Activated CD4-positive, alpha-beta T cell treated with anti-CD3 and anti-CD28 coated beads, Interleukin-2, amount 50 U/mL, for 24 hours (primary cell): ENCODE results near the gene C19orf47.

ENCODE experiments used
- DNase-seq, 2 donors: peaks; one replicate each; pipeline ENCODE4 v3.0.0-alpha.2; 2020; ENCODE audit warnings: low read depth in 1 of 2, low spot score in 1 of 2

C19orf47 gene, protein sequence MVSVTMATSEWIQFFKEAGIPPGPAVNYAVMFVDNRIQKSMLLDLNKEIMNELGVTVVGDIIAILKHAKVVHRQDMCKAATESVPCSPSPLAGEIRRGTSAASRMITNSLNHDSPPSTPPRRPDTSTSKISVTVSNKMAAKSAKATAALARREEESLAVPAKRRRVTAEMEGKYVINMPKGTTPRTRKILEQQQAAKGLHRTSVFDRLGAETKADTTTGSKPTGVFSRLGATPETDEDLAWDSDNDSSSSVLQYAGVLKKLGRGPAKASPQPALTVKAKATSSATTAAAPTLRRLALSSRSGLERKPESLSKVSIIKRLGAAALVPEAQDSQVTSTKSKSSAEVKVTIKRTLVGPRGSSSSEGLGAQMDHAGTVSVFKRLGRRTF

DNA sequence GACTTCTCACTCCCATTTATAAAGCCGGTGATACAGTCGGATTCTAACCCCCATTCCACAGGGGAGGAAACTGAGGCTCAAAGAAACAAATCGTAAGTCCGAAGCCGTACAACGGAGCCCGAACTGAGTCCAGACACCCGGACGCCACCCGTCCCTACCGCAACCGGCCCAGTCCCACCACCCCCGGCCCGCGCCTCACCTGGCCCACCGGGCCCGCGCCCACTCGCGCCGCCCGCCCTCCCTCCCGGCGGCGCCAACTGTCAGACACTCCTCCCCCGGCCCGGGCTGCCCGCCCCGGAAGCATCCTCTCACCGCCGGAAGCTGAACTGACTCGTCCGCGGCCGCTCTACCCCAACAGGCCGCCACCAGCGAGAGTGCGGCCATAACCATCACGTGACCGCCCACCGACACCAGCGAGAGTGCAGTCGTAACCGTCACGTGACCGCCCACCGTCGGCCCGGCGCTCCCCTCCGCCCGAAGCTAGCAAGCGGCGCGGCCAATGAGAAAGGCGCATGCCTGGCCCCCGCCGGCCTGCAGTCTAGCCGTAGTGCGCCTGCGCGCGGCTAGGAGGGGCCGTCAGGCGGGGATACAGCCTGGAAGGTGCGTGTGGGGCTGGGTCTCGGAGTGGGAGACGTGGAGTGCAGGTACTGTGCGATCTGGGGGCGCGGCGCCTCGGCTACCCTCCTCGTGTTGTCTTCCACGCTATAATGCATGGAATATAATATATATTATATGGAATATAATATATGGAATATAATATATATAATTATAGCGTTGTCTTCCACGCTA is at the start of gene C19orf47, which contains the start of gene PLD3:
TSS of gene C19orf47 (minus strand) at position 273 of the 789 bp plus-strand sequence. CDS start 6,540 bp downstream, outside the sequence.
TSS of gene PLD3 (plus strand) at position 571 of the 789 bp plus-strand sequence. CDS start 17,789 bp downstream, outside the sequence.
- peak; percentile 94 to 99 for DNase-seq

DNA sequence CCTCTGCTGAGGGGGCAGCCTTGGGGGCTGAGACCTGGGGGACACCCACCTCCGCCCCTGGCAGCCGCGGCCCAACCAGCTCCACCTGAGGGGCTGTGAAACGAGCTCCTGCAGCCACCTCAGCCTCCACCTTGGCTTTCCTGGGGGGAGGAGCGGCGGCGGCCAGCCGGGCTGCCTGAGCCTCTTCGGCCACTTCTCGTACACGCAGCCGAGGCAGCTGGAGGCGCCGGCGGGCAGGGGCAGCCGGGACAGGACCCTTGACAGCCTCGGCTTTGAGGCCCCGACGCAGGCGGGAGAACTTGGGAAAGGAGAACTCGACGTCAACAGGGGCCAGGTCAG is 49.3 kb upstream of the C19orf47 start:
- DNase-seq, result no peak

DNA sequence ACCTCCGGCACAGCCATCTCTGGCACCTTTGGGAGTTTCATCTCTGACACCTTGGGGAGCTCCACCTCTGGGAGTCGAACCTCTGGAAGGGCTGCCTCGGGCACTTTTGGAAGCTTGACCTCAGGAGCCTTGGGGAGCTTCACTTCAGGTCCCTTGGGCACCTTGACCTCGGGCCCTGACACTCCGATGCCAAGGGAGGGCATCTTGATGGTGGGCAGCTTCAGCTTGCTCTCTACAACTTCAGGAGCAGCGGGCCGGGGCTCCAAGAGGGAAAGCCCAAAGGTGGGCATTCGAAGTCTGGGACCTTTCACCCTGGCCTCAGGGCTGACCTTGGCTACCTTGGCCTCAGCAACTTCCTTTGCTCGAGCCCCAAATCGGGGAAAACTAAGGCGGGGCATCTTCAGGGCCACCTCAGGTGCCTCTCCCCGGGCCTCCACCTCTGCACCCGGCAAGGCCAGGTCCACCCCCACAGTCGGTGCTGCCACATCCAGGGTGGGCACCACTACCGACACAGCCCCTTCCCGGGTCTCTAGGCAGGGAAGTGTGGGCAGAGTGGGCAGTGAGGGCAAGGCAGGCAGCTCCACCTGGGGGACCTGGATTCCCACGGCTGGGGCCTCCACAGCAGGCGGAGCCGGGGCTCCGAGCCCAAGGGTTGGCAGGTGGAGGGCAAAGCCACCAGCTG is 48.8 kb upstream of the C19orf47 start:
- DNase-seq, result no peak

DNA sequence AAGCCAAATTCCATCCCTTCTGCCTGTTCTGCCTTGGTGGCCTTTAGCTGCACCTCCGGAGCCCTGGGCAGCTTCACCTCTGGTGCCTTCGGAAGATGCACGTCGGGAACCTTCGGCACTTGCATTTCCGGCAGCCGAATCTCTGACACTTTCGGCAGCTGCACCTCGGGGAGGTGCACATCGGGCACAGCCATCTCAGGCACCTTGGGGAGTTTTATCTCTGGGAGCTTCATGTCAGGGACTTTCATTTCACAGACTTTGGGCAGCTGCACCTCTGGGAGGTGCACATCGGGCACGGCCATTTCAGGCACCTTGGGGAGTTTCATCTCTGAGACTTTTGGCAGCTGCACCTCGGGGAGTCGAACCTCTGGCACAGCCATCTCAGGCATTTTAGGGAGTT is 47.8 kb upstream of the C19orf47 start:
- DNase-seq, result no peak

DNA sequence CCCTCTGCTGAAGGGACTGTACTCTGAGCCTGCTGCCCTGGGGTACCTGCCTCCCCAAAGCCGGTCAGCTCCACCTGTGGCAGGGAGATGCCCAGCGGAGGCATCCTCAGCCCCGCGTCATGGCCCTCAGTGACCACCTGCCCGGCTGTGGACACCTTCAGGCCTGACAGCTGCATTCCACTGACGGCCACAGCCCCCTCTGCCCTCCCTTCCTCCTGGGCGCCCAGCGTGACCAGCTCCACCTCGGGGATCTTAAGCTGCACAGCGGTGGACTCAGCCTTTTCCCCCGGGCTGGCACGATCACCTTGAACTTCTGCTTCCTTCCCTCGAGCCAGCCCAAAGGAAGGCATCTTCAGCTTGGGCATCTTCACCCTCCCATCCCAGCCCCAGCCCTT is 46.6 kb upstream of the C19orf47 start:
- DNase-seq, result no peak

DNA sequence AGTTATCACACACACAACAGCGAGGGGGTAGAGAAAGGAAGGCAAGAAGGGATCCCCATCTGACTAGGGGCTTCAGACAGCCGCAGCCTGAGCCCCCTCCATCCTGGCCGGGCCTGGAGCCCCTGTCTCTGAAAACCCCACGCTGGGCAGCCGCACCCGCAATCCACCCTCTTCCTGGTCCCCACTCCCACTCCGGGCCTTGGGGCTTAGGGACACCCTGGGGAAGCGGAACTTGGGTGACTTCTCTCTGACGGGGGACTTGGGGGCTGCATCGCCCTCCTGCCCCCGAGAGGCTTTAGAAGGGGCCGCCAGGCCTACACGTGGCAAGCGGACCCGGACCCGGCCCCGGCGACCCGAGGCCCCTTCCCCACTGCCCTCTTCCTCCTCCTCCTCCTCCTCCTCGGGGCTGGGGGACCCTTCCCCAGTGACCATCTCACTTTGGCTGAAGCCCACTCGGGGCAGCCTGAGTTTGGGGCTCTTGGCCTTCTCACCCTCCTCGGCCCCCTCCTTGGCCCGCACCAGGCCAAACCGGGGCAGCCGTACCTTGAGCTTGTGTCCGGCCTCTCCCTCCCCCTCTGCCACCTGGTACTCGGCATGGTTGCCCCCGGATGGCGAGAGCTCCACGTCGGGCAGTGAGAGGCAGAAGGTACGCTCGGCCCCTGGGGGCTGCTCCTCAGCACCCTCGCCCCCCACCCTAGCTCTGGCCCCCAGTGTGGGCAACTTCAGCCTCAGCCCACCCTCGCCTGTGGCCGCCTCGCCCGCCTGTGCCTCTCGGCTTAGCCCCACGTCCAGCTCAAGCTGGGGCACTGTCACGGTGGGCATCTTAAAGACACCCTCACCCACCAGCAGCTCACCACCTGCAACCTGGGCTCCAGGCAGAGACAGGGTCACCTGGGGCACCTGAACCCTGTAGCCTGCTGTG is 46.0 kb upstream of the C19orf47 start:
- DNase-seq, result no peak

DNA sequence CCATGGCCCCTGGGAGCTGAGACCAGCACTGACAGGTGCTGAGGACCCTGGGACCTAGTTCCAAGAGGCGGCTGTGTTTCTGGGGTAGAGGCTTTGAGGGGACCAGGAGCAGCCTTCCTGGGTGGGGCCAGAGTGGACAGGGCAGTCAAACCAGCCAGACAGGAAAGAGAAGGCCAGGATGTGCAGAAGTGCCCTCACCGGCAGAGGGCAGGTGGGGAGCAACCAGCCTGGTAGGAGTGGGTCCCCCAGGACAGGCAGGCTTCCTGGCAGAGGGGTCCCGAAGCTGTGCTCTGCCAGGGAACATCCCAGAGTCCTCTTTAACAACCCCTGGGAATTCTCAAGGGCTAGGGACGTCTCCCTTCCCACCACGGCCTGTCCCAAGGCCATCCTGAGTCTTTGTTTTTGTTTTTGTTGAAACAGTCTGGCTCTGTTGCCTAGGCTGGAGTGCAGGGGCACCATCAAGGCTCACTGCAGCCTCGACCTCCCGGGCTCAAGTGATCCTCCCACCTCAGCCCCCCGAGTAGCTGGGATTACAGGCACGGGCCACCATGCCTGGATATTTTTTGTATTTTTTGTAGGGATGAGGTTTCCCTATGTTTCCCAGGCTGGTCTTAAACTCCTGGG is 44.8 kb upstream of the C19orf47 start:
- DNase-seq, result no peak

DNA sequence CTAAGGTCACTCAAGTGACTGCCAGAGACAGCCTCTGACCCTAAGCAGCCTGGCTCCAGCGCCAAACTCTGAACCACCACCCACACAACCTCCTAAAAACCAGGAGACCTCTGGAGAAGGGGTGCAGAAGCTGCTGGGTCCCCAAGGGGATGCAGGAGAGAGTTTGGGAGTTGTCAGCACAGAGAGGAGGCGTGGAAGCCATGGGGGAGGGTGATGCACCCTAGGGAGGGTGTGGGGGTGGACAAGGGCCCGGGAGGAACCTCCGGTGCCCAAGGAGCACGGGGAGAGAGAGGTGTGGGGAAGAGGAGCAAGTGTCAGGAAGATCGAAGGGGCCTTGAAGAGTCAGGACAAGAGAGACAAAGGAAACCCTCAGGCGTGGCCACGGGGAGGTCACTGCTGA is 43.9 kb upstream of the C19orf47 start:
- no peak for DNase-seq

DNA sequence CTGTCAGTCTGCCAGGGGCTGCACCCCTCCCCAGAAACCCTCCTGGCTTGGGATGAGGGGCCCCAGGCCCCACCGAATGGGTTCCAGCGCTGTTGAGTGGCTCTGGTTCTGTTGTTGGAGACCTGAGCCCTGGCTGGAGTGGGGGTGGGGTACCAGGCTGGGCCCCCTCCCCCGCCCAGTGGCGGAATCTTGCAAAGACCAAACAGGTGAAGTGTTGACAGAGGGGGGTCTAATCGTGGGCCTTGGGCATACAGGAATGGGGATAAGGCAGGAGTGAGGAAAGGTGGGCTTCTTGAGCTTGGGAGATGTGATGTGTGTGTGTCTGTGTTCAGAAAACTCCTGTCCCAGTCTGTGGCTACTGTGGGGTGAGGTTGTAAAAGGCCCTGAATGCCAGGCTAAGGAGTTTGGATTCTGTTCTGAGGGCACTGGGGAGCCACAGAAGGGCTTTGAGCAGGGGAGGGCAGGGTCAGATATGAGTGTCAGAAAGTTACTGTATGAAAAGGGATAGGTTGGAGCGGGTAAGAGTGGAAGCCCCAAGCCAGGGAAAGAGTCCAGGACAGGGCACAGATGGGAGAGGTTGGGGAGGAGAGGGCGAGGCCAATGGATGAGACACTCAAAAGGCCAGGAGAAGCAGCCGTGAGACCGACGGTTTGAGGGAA is 42.0 kb upstream of the C19orf47 start, which contains the start of gene HIPK4:
TSS of gene HIPK4 (minus strand) at position 98 of the 659 bp plus-strand sequence. CDS start 279 bp downstream, outside the sequence.
- no peak for DNase-seq

DNA sequence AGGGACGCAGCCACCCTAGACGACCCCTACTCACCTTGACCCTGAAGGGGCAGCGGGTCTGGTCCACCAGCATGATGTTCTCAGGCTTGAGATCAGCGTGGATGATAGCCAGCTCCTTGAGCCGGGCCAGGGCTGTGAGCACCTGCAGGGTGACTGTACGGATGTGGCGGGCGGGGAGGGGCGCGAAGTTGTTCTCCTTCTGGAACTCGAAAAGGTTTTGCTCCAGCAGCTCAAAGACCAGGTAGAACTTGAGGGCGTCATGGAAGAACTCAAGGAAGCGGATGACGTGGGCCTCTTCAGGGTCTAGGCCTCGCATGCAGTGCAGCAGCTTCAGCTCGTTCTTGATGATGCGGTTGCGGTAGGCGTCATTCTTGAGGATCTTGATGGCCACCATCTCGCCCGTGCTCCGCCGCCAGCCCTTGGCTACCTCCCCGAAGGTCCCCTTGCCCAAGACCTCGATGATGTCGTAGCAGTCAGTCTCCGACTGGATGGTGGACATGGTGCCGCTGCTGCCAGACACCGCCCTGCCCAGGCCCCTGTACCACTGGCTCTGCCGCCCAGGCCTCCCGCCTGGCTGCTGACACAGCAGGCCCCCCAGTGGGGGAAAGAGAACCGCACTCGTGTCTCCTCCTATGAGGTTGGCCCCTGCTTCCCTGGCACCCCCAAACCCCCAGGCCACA is 41.3 kb upstream of the C19orf47 start:
- no peak for DNase-seq

DNA sequence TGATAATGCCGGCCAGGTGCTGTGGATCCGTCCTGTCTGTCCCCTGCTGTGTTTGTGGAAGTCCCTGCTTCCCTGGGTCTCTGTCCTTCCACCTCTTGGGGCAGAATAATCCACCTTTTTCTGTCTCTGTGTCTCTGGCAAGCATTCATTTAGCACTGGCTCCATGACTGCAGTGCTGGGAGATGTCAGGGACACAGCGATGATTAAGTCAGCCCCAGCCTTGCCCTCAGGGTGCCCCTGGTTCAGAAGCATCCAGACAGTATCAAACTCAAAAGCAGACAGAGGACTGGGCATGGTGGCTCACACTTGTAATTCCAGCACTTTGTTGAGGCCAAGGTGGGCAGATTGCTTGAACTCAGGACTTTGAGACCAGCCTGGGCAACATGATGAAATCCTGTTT is 40.3 kb upstream of the C19orf47 start:
- no peak for DNase-seq

DNA sequence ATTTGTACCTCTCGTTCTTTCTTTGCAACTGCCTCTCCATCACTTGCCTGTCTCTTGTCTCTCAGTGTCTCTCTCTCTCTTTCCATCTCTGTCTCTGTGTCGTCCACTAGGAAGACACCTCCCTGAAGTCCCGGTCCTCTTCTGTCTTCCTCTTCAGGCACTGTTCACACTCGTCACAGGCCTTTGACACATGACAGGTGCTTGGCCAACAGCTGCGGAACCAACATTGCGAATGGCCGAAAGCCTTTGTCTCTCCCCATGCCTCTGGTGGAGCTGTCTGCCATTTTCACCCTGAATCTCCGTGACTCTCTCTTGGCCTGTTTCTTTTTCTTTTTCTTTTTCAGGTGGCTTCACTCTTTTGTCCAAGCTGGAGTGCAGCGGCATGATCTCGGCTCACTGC is 39.0 kb upstream of the C19orf47 start:
- DNase-seq, result no peak

DNA sequence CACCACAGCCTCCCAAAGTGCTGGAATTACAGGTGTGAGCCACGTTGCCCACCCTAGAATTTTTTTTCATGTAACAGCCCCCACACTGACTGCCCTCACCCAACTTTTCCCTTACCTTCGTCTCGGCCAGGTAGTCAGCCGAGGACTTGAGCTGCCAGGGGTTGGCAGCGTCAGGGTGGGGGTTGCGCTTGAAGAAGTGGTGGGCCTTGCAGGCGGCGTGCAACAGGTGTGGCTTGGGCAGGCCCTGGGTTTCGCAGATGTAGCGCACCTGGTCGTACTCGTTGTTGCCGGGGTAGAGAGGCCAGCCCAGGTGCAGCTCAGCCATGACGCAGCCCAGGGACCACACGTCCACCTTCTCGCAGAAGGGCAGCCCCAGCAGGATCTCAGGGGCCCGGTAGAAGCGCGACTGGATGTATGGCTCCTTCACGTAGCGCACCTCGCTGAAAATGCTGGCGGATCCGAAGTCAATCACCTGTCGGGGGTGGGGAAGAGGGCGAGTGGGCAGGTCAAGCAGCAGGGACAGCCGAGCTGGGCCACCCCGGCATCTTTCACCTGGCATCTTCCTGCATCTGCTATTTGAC is 35.6 kb upstream of the C19orf47 start:
- no peak for DNase-seq

DNA sequence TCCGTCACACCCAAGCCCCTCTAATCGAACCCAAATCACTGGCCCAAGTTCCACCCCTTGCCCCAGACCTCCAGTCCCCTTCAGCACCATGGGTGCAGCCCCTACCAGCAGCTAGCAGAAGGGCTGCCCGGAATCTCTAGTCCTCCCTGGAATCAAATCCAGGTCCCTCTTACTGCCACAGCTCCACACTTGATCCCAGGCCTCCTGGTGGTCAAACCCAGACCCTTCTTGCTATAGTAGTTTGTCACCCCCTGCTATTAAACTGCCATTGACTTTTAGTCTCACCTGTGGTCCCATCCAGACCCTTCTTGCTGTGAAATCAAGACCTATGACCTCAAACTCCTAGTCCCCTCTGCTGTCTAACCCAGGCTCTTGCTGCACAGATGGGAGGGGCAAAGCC is 33.1 kb upstream of the C19orf47 start:
- DNase-seq, result no peak

DNA sequence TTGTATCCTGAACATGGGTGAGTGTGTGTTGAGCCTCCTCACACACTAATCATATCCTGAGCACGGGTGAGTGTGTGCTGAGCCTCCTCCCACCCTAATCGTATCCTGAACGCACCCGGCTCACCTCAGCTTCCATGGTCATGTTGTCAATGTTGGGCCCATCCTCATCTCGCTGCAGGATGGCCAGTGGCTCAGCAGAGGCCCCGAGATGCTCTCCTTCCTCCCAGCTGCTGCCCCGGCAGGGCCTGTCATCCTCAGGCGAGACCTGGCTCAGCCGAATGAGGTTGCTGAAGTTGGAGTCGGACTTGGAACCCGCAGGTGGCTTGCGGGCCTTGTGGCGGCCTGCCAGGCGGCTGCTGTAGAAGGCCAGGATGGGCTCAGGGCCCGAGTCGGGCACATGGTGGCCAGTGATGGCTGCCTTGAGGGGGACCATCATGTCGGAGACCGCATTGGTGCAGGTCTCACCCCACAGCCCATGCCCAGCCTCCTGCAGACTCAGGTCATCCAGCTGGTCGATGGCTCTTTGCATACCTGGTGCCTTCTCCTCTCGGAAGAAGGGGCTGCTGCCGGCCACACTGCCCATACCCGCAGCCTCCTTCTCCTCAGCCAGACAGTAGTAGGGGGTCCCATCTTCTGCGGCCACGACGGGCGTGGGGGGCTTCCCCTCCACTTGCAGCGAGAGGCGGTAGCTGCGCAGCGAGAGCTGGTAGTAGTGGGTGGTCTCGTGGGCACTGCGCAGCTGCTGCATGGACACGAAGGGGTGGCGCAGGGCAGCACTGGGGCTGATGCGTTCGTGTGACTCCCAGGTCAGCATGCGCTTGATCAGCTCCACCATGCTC is 32.2 kb upstream of the C19orf47 start:
- no peak for DNase-seq

DNA sequence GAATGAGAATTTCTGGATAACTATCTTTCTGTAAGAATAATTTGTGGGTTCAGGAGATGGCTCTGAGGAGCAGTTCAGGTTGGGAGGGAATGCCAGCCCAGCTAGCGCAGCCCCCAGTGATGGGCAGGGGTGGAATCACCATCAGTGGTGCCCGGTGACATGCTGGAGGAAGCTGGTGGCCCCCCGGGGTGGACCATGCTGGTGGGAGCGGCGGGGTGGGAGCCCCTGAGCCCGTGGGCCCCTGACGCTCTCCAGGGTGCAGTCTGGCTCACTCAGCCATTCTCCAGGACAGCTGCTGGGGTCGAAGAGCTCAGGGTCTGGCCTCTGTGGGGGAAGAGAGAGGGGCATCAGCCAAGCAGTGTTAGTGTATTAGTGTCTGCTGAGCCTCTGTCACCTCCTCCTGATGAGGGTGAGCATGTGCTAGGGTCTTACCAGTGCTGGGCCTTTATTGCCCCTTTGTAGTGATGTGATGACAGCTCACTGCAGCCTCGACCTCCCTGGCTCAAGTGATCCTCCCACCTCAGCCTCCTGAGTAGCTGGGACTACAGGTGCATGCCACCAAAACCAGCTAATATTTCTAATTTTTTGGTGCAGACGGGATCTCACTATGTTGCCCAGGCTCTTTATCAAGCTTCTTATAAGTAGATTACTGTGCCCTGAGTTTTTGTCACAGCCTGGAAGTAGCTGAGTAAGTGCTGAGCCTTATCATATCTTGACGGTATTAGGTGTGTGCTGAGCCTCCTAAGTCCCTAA is 31.4 kb upstream of the C19orf47 start:
- no peak for DNase-seq

DNA sequence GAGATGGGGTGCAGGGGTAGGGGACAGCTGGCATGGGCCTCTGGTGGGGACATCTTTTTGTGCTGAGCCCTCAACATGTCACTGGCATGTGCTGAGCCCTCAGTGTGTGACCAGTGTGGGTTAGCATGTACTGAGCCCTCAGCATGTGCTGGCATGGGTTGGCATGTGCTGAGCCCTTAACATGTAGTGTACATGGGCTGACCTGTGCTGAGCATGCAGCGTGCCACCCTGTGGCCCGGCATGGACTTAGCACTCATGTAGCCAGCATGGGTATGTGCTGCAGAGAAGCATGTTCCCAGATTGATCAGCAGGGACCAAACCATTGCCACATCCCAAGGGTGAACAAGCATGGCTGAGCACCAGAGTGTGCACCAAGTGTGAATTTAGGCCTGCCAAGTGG is 30.3 kb upstream of the C19orf47 start:
- DNase-seq, result no peak
